IPS DF 6.9 (cell line): ENCODE results near the gene NME4.
"Not testable (repeated sequence)": the region's sequence is repeated elsewhere in the genome, so short reads cannot be mapped to it uniquely, and the experiment has no call there.

Source experiments
- DNase-seq: peaks from one replicate; pipeline ENCODE4 v3.0.0-alpha.2; 2013; ENCODE audit warnings: low read depth, low spot score
- H3K27ac ChIP-seq: one replicate; pipeline ENCODE4 v1.5.1; 2013; ENCODE audit warnings: low read length, control low read depth
- H3K27me3 ChIP-seq: 2 replicates; pipeline ENCODE4 v1.6.1; 2013; ENCODE audit warnings: mild to moderate bottlenecking, low read length; ENCODE audit not compliant: control insufficient read depth, insufficient read depth
- H3K36me3 ChIP-seq: 2 replicates; pipeline ENCODE4 v1.6.1; 2013; ENCODE audit warnings: low read length; ENCODE audit not compliant: control insufficient read depth, insufficient read depth
- H3K4me1 ChIP-seq: 2 replicates; pipeline ENCODE4 v1.6.1; 2013; ENCODE audit warnings: low read length; ENCODE audit not compliant: control insufficient read depth, insufficient read depth
- H3K4me3 ChIP-seq: 2 replicates; pipeline ENCODE4 v1.5.1; 2013; ENCODE audit warnings: mild to moderate bottlenecking, low read length
- H3K9me3 ChIP-seq: 2 replicates; pipeline ENCODE4 v1.6.1; 2013; ENCODE audit warnings: low read length, inconsistent platforms; ENCODE audit not compliant: control insufficient read depth, insufficient read depth
- WGBS: extraction: QIAGEN DNeasy Blood & Tissue Kit; methylation state at CpG from one replicate; pipeline ENCODE4 v1.1.7; 2013; ENCODE audit warnings: mixed read lengths, missing lambda C conversion rate; ENCODE audit not compliant: insufficient read length, insufficient coverage; 5-methylcytosine and 5-hydroxymethylcytosine counted together

NME4 gene

DNA sequence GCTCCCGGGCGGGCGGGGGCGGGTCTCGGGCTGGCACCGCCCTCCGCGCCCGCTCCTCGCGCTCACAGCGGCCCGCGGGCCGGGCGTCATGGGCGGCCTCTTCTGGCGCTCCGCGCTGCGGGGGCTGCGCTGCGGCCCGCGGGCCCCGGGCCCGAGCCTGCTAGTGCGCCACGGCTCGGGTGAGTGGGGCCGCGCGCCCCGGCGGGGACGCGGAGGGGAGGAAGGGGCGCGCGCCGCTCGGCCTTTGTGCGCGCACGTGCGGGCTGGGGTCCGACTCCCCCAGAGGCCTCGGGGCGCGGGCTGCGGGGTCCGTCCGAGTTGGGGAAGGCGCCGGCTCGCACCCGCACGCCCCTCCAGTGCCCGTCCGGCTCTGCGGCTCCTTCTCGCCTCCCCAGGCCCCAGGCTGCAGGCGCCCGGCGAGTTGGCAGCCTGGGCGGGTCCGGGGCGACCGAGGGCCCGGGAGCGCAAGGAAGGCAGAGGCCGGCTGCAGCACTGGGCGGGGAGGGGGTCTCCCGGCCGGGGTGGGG lies at the start of gene NME4:
NME4 (plus strand) TSS at position 65 of the 527 bp plus-strand sequence; CDS start at position 89, 24 bp downstream.
- Histone ChIP-seq H3K4me3 (peak within 1 kb of the TSS; percentile 91; the same call in 1 of the 2 replicates), H3K4me1 (peaks cover 4% of the 10 kb centered on the region; the same call in 1 of the 2 replicates), H3K27me3 (no peaks in the 10 kb centered on the region), H3K27ac (no peak within 1 kb of the TSS), H3K36me3 (peaks cover 15% of the 10 kb centered on the region), H3K9me3 (no peaks in the 10 kb centered on the region)
- DNase-seq: no peak
- WGBS: no CpG with 5 or more reads among the region's 75 CpGs

DNA sequence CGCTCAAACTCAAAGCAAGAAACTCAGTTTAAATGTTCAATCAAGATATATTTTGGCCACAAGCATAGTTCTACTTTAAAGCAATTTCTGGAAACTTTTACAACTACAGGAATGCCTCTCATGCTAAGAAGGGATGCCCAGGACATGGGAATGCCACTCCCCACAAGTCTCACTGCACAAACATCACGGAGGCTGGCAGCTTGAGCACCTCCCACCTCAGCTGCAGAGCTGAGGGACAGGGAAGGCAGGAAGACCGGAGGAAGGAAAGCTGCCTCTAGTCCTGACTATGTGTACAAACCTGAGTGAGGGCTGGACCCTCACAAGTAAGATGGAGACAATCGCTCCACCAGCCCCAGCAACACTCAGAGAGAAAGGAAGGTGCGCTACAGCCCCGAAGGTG lies 49.8 kb upstream of the NME4 start:
- Histone ChIP-seq H3K4me1 (no peaks in the 10 kb centered on the region), H3K27me3 (no peaks in the 10 kb centered on the region), H3K27ac (no peak overlapping the region), H3K9me3 (no peaks in the 10 kb centered on the region), H3K36me3 (0 out of 2 replicates have a peak, but pooled peaks cover 4% of the 10 kb centered on the region), H3K4me3 (no peak overlapping the region)
- DNase-seq: no peak
- no CpG with 5 or more reads among the region's 6 CpGs for WGBS

DNA sequence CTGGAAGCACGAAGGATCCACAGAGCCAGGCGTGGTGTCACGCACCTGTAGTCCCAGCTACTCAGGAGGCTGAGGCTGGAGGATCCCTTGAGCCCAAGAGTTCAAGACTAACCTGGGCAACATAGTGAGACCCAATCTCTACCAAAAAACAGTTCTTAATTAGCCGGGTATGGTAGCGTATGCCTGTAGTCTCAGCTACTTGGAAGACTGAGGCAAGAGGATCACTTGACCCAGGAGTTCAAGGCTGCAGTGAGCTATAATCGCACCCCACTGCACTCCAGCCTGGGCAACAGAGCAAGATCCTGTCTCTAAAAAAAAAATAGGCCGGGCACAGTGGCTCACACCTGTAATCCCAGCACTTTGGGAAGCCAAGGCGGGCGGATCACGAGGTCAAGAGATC lies 48.5 kb upstream of the NME4 start:
- not testable (repeated sequence) for H3K27me3 ChIP-seq, H3K27ac ChIP-seq, H3K9me3 ChIP-seq, H3K4me1 ChIP-seq, DNase-seq, H3K36me3 ChIP-seq, H3K4me3 ChIP-seq
- no CpG with 5 or more reads among the region's 10 CpGs for WGBS

DNA sequence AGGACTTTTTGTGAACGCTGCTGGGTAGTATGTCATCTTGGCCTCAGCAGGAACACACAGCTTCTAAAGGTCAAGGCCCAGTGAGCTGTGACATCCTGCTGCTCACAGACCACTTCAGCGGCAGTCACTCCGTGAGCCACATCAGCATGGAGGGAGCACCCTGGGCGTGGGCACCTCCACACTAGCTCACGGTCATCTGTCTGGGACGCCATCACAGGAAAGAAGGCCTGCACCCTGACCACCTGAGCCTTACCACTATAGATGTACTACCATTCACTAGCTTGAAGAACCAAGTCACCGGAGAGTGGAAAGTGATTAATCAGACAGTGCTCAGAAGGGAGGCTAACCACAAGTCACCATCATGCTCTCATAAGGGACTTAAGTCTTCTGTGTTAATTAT lies 47.8 kb upstream of the NME4 start:
- H3K9me3 ChIP-seq: no peaks in the 10 kb centered on the region
- H3K4me1 ChIP-seq: no peaks in the 10 kb centered on the region
- DNase-seq: no peak
- H3K27me3 ChIP-seq: no peaks in the 10 kb centered on the region
- H3K27ac ChIP-seq: no peak overlapping the region
- 0 out of 2 replicates have a peak, but pooled peaks cover 4% of the 10 kb centered on the region for H3K36me3 ChIP-seq
- no CpG with 5 or more reads among the region's 7 CpGs for WGBS
- H3K4me3 ChIP-seq: no peak overlapping the region

DNA sequence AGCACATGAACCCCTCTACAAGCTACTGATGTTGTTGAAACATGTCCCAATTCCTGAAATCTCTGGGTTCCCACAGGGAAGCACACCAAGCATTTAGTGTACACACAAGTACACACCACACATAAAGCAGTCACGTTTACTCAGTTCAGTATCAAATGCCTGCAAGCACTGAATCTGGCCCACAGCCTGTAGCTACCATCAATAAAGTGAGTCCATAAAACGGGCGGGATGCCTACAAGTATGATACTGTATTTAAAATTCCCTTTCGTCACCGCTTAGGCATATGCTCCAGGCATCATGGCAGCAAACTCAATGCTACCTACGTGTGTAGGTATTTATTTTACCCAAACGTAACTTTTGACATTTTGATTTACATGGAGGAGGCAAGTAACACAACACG lies 46.8 kb upstream of the NME4 start:
- no peak for DNase-seq
- H3K36me3 ChIP-seq: 0 out of 2 replicates have a peak, but pooled peaks cover 4% of the 10 kb centered on the region
- no peaks in the 10 kb centered on the region for H3K4me1 ChIP-seq
- H3K27me3 ChIP-seq: no peaks in the 10 kb centered on the region
- no CpG with 5 or more reads among the region's 8 CpGs for WGBS
- H3K27ac ChIP-seq: no peak overlapping the region
- no peaks in the 10 kb centered on the region for H3K9me3 ChIP-seq
- no peak overlapping the region for H3K4me3 ChIP-seq

DNA sequence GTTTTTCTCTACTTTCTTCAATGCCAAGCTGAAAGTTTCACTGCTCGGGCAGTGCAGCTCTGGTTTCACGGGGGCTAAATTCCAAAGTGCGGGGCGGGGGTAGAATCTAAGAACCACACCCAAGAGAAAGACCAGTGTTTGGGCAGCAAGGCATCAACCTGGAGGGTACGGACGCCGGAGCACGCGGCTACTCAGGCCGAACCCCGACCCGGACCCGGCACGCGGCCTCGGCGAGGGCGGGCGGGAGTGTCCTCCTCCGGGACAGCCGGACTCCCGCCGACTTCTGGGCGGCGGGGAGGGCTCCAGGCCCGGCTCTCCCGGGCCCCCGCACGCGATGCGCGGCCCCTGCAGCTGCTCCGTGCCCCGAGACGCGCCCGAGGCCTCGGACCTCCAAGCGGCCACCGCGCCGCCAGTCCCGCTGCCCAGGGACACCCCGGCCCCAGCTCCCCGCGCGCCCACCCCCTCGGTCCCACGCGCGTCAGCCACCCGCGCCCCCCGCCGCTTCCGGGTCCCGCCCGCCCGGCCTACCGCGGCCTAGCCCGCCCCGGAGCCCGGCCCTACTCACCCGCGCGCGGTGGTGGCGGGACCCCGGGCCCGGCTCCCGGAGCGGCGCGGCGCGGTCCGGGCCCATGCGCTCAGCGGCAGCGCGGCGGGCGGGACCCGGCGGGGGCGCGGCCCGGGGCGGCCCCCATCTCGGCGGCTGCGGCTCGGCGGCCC lies 45.0 kb upstream of the NME4 start:
- Histone ChIP-seq H3K4me3 (peak overlapping the region; percentile 75), H3K27me3 (no peaks in the 10 kb centered on the region), H3K27ac (no peak overlapping the region), H3K4me1 (no peaks in the 10 kb centered on the region), H3K36me3 (no peaks in the 10 kb centered on the region), H3K9me3 (no peaks in the 10 kb centered on the region)
- no peak for DNase-seq
- WGBS: no CpG with 5 or more reads among the region's 95 CpGs

DNA sequence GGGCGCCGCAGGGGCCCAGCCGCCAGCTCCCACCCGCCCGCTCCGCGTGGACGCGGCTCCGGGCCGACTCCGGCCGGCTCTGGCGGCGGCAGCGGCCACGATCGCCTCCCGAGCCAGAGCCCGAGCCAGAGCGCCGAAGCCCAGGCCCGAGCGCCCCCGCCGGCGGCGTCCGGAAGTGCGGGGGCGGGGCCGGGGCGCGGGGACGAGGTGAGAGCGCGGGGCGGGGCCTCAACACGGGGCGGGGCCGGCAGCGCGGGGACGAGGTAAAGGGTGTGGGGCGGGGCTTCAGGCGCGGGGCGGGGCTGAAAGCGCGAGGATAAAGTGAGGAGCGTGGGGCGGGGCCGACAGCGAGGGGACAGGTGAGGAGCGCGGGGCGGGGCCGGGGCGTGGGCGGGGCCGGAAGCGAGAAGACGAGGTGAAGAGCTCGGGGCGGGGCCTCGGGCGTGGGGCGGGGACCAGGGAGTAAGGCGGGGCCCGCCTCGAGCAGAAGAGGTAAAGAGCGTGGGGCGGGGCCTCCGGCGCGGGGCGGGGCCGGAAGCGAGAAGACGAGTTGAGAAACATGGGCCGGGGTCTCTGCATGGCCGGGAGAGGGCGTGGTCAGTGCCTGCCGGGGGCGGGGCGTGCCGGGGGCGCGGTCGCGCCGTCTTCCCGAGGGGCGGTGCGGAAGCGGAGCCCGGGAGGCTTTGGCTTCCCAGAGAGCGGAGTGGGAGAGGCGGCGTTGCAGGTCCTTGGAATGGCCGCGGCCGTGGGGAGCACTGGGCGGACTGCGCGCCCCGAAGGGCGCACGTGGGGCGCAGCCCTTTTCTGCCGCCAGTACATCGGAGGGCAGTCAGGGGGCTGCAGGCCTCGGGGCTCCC lies 44.2 kb upstream of the NME4 start, which contains the start of gene AXIN1:
AXIN1 (minus strand) TSS at position 177 of the 857 bp plus-strand sequence. CDS start 5,698 bp downstream, outside the sequence.
- no peaks in the 10 kb centered on the region for H3K36me3 ChIP-seq
- H3K27ac ChIP-seq: no peak within 1 kb of the TSS
- DNase-seq: peak; percentile 66
- peak within 1 kb of the TSS; percentile 75 for H3K4me3 ChIP-seq
- no peaks in the 10 kb centered on the region for H3K4me1 ChIP-seq
- WGBS: no CpG with 5 or more reads among the region's 113 CpGs
- H3K9me3 ChIP-seq: no peaks in the 10 kb centered on the region
- no peaks in the 10 kb centered on the region for H3K27me3 ChIP-seq

DNA sequence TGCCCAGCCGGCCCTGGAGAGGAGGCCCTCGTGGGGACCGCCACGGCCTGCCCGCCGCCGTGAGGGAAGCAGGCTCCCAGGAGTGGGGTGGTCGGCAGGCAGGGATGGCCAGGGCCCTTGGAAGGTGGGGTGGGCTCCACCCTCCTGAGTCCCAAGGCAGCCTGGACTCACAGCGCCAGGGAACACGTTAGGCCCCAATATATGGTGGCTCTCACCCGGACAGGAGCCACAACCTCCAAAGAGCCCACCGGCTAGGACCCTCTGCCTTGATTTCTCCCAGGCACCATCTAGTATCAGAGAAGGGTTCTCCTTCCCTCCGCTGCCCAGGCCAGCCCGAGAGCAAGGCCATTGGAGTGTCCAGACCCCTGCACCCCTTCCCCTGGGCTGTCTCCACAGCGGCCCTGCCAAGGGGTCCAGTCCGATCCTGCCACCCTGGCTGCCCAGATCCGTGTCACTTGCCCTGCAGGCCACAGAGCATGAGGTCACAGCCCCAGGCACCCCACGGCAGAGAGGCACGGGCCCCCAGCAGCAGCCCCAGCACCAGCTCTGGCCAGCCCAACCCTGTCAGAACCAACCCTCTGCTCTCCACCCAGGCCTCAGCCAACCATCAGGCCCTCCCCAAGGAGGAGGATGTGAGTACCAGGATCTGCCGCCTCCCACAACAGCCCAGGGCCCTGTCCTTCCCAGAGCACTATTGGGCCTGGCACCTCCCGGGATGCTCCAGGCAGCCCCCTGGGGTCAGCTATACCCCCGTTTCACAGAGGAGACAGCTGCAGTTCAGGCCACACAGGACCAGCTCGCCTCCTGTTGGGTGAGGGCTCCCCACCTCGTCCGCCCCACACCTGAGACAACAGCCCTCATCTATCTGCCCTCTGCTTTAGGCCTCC lies 43.4 kb upstream of the NME4 start:
- WGBS: no CpG with 5 or more reads among the region's 25 CpGs
- no peak for DNase-seq
- H3K27me3 ChIP-seq: no peaks in the 10 kb centered on the region
- H3K4me3 ChIP-seq: peak overlapping the region; percentile 41; the same call in 1 of the 2 replicates
- no peaks in the 10 kb centered on the region for H3K36me3 ChIP-seq
- no peaks in the 10 kb centered on the region for H3K9me3 ChIP-seq
- H3K27ac ChIP-seq: no peak overlapping the region
- H3K4me1 ChIP-seq: no peaks in the 10 kb centered on the region

DNA sequence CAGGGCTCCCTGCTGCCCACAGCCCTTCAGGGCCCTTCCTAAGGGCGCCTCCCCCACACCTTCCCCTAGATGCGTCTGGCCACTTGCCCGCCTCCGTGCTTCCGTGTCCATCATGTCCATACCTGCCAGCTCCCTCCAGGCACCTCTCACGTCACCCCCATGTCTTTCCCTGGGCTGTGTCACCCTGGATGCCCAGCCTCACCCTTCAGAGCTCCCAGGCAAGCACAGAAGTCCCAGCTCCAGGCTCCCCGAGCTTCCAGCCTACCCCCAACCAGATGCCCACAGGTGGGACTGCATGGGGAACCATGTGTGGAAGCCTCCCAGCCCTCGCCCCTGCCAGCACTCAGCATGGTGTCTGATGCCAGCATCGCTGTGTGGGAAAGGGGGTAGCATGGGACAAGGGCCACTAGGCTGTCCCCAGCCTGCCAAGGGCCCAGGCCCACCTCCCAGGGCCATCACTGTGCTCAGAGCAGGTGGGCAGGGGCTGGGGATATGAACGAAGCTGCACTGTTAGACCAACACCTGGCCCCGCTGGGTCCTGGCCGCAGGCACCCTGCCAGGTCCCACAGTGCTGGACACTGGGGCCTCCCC lies 42.6 kb upstream of the NME4 start:
- Histone ChIP-seq H3K27ac (no peak overlapping the region), H3K27me3 (no peaks in the 10 kb centered on the region), H3K9me3 (no peaks in the 10 kb centered on the region), H3K4me3 (no peak overlapping the region), H3K36me3 (no peaks in the 10 kb centered on the region), H3K4me1 (no peaks in the 10 kb centered on the region)
- WGBS: no CpG with 5 or more reads among the region's 12 CpGs
- DNase-seq: no peak
